Measurements from ENCODE around the gene UGT1A8.

Gene UGT1A8

GRCh38 chr2:233798335-233799086 is 181.1 kb downstream of the UGT1A8 start:
- no peak for DNase-seq (ENCODE audit: low read depth in 2 of 3, low spot score in 1 of 3)

GRCh38 chr2:233799087-233799665 is 181.7 kb downstream of the UGT1A8 start:
- DNase-seq (ENCODE audit: low read depth in 2 of 3, low spot score in 1 of 3): no peak

GRCh38 chr2:233799716-233800115 is 182.3 kb downstream of the UGT1A8 start:
- no peak for DNase-seq (ENCODE audit: low read depth in 2 of 3, low spot score in 1 of 3)

DNA sequence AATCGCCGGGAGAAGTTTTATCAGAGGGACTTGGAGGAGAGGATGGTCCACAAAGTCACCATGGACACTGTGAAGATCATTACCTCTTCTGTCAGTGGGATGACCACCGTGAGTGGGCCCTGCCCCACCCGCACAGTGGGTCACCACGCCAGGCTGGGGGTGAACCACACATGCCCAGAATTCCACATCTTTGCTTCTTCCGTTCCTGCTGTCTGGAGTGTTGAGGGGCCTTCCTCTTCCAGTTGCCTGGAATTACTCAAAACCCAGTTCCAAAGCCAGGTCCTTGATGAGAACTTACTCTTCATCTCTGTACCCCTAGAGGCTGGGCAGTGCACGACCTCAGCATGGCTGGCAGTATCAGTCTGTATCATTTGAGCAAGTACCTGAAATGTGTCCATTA is 182.8 kb downstream of the UGT1A8 start:
- DNase-seq (ENCODE audit: low read depth in 2 of 3, low spot score in 1 of 3): no peak

- no peak for DNase-seq (ENCODE audit: low read depth in 2 of 3, low spot score in 1 of 3)
Observed at GRCh38 chr2:233801357-233802131, 184.1 kb downstream of the UGT1A8 start.

GRCh38 chr2:233802132-233802815 is 184.8 kb downstream of the UGT1A8 start:
- DNase-seq (ENCODE audit: low read depth in 2 of 3, low spot score in 1 of 3): no peak

GRCh38 chr2:233803292-233803911 is 186.0 kb downstream of the UGT1A8 start:
- no peak for DNase-seq (ENCODE audit: low read depth in 2 of 3, low spot score in 1 of 3)

DNA sequence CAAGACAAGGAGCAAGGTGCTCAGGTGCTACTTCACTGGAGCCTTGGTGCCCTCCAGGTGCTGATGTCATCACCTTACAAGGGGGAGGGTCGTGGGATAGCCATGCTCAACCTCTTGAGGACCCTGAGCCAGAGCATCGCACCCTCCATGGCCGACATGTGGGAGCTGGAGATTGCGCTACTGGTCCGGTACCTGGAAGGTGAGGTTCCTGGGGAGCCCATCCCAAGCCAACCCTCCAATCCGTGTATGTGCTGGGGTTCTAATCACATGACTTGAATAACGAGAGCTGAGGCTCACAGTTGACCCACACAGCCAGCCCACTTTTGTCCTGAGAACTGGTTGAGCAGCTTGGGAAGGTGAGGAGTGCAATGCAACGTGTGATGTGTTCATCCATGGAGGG is 186.6 kb downstream of the UGT1A8 start:
- no peak for DNase-seq (ENCODE audit: low read depth in 2 of 3, low spot score in 1 of 3)

GRCh38 chr2:233807215-233807865 is 189.9 kb downstream of the UGT1A8 start:
- DNase-seq (ENCODE audit: low read depth in 2 of 3, low spot score in 1 of 3): no peak

DNA sequence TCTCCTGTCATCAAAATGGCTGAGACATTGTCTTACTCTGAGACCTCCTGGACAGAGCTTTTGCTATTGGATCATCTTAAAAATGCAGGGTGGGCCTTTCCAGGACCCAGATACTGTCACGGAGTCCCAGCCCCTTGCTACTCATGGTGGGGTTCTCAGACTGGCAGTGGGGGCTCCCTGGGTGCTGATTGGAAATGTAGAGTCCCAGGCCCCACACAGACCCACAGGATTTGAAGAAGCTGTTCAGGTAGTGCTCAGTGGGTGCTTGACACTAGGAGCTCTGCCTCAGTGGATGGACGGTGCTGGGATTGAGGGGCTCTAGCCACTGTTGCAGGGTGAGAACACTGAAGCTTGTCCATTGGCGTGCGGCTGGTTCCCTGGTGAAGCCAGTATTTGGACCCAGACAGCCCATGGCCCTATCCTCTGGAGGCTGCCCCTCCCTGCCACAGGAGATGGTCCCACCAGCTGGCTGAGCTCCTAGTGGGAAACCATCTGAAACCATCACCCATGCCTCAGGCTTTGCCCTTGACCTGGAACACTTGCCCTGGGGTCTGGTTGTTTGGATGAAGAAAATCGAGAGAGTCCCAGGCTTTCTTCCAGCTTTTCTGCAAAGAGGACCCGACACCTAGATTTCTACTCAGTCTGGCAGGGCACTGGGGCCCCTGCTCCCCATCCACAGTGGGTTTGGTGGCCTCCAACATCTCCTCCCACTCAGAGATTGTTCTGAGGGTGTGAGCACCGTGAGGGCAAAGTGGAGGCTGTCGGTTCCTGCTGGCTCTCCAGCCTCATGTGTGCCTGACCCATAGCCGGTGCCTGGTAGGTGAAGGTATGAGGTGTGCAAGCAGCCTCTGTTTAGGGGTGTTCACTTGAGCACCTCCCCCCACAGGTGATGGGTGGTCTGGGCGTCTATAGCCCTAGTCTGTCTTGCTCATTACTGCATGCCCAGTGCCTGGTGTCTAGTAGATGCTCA is 190.8 kb downstream of the UGT1A8 start:
- DNase-seq (ENCODE audit: low read depth in 2 of 3, low spot score in 1 of 3): no peak

DNA sequence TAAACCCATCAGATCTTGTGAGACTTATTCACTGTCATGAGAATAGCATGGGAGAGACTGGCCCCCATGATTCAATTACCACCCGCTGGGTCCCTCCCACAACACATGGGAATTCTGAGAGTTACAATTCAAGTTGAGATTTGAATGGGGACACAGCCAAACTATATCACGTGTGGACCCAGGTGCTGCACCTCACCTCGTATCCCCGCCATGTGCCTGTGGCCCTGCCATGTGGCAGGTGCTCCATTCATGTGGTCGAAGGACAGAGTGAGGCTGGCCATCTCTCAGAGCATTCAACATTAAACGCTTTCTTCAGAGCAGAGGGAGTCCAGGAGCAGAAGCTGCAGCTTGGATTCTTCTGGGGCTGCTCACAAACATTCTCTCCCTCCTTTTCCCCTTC is 193.0 kb downstream of the UGT1A8 start:
- no peak for DNase-seq (ENCODE audit: low read depth in 2 of 3, low spot score in 1 of 3)

DNA sequence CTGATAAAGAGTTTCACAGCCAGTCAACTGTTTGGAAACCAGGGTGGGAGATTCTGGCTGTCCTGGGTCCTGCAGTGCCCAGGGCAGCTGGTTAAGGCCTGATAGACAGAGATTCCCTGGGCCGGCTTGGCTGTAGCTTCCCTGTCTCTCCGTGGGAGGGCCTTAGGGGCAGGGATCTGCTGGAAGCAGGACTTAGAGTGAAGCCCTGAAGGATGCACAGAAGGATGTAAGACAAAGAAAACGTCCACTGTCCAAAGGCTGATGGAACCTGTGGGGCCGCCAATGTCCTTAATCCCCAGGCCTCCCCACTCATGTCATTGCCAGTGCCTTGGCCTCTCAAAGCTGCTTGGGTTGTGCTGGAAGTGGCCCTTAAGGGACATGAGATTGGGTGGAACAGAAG is 193.7 kb downstream of the UGT1A8 start:
- DNase-seq (ENCODE audit: low read depth in 2 of 3, low spot score in 1 of 3): no peak

GRCh38 chr2:233811732-233812131 is 194.3 kb downstream of the UGT1A8 start:
- no peak for DNase-seq (ENCODE audit: low read depth in 2 of 3, low spot score in 1 of 3)

GRCh38 chr2:233813236-233814055 is 196.0 kb downstream of the UGT1A8 start:
- no peak for DNase-seq (ENCODE audit: low read depth in 2 of 3, low spot score in 1 of 3)

DNA sequence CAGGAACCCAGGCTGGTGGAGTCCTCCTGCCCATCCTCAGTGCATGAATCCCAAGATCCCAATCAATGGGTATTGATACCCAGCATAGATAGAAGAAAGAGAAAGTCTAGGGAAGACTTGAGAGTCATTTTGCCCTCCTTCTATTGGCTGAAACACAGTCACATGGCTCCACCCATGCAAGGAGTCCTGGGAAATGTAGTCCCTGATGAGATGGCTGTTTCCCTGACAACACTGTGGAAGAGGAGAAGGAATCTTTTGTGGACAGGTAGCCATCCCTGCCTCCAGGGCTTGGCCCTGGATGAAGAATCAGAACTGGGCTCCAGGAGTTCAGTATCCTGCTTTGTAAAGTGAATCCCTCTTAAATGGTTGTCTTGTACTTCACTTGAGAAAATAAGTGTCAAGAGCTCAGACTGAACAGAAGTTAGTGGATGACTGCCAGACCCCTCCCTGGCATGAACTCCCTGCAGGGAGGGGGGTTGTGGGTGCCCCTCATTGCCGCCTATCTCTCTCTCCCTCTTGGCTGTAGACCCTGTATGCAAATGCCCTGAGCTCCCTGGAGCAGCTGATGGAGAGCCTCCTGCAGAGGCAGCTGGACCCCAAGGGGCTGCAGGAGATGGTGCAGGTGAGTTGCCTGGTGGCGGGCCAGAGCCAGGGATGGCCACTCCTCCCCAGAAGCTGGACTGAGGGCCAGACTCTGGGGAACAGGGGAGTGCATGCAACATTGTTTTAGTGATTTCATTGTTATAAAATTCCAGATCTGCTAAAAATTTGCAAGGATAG is 196.8 kb downstream of the UGT1A8 start:
- DNase-seq (ENCODE audit: low read depth in 2 of 3, low spot score in 1 of 3): no peak

- DNase-seq (ENCODE audit: low read depth in 2 of 3, low spot score in 1 of 3): no peak
Observed at GRCh38 chr2:233815861-233816260, 198.4 kb downstream of the UGT1A8 start.

DNA sequence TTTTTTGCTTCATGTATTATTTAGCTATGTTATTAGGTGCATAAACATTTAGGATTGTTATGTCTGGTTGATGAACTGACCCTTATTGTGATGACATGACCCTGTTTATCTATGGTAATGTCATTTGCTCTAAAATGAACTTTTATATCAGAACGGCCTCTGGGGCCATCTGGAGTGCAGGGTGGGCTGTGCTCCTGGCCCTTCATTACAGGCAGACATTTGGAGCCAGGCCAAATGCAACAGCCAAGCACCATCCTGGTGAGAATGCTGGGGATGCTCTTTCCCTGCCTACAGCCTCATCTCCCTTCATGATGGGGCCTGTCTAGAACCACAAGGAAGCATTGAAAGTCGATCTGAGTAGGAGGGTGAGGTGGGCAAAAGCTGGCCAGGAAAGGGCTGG is 198.9 kb downstream of the UGT1A8 start:
- no peak for DNase-seq (ENCODE audit: low read depth in 2 of 3, low spot score in 1 of 3)

- DNase-seq (ENCODE audit: low read depth in 2 of 3, low spot score in 1 of 3): no peak
Observed at GRCh38 chr2:233816771-233817170, 199.3 kb downstream of the UGT1A8 start.
